ENCODE results near the gene CDH5. TPM values are rescaled to one million over a fixed set of nuclear protein-coding genes. Genes with fewer than 3 reads are reported as not detected.

The CDH5 gene
- total RNA-seq, 4 donors from 2014 or later, result 31.8 to 237 (median 95.8) TPM

GRCh38 chr16:66391726-66392670, 25.5 kb downstream of the CDH5 start:
- DNase-seq (ENCODE audit: low spot score) (no peak), ATAC-seq (ENCODE audit: low FRiP score) (no peak)
- TF ChIP-seq, protein P1, sequence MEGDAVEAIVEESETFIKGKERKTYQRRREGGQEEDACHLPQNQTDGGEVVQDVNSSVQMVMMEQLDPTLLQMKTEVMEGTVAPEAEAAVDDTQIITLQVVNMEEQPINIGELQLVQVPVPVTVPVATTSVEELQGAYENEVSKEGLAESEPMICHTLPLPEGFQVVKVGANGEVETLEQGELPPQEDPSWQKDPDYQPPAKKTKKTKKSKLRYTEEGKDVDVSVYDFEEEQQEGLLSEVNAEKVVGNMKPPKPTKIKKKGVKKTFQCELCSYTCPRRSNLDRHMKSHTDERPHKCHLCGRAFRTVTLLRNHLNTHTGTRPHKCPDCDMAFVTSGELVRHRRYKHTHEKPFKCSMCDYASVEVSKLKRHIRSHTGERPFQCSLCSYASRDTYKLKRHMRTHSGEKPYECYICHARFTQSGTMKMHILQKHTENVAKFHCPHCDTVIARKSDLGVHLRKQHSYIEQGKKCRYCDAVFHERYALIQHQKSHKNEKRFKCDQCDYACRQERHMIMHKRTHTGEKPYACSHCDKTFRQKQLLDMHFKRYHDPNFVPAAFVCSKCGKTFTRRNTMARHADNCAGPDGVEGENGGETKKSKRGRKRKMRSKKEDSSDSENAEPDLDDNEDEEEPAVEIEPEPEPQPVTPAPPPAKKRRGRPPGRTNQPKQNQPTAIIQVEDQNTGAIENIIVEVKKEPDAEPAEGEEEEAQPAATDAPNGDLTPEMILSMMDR (IDR thresholded peaks at IDR 0.05), result no peak

- no peak for ATAC-seq (ENCODE audit: low FRiP score)
- no peak for DNase-seq (ENCODE audit: low spot score)
- TF ChIP-seq, protein P1 (IDR thresholded peaks at IDR 0.05), result no peak
These were observed 29.5 kb downstream of the CDH5 start for GRCh38 chr16:66395806-66396555.

DNA sequence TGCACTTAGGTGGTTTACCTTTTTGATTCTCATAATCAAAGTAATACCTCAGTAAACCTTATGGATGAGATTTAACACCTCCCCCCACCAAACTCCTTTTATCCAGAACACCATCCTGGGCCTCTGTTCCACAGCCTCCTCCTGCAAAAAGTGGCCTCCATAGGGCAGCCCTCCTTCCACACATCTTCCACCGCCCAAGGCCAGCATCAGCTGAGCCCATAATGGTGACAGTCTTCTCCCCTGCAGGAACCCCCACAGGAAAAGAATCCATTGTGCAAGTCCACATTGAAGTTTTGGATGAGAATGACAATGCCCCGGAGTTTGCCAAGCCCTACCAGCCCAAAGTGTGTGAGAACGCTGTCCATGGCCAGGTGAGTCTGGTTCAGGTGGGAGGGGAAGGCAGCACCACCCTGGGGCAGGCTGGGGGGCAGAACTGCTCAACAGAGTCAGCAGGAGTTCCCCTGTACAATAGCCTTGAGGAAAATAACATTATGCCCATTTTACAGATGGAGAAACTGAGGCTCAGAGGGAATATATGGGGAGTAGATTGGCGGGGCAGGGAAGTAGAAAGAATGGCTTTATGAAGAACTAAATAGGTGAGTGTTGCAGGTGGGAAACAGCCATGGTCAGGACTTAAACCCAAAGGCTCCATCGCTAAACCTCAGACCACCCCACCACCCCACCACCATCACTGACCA, 31.4 kb downstream of the CDH5 start:
- TF ChIP-seq, protein P1 (IDR thresholded peaks at IDR 0.05), result no peak

DNA sequence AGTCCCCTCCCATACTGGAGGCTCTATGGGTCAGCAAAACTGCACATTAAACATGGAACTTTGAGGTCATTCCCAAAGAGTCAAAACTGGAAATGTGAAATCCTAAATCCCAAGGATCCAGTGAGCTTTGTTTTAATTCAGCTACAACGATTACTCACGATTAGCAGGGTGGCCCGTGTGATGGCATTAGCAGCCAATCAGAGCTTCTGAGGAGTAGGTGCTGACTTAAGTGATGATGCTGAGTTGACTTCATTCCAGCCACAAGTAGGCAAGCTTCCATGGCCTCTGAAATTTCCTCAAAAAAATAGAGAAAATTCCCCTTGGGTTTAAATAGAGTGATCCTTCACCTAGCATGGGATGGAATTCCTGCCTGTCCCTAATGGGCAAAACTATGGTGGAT, 32.5 kb downstream of the CDH5 start:
- ATAC-seq (ENCODE audit: low FRiP score) (no peak), DNase-seq (ENCODE audit: low spot score) (no peak)
- TF ChIP-seq, protein P1 (IDR thresholded peaks at IDR 0.05), result no peak

More for the DNA sequence above, 31.4 kb downstream of the CDH5 start:
- DNase-seq (ENCODE audit: low spot score), result no peak
- no peak for ATAC-seq (ENCODE audit: low FRiP score)

DNA sequence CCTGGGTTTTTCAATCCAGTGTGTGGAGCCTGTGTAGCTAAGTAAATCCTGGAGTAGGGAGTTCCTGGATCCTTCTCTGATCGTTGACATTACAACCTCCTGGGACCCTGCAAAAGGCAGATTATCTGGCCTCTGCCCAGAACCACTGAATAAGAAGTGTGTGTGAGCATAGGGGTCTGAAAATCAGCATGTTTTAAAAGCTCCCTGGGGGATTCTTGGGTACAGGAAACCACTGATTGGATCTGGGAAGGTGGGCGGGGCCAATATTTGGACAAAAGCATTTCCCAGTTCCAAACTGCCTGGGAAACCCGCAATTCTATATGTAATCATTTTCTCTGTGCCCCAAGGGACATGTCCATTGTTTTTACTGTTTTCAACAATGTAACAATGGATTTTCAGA, 33.4 kb downstream of the CDH5 start:
- ATAC-seq (ENCODE audit: low FRiP score) (no peak), DNase-seq (ENCODE audit: low spot score) (no peak)
- TF ChIP-seq, protein P1 (IDR thresholded peaks at IDR 0.05), result no peak

- TF ChIP-seq, protein P1 (IDR thresholded peaks at IDR 0.05), result no peak
- DNase-seq (ENCODE audit: low spot score) (no peak), ATAC-seq (ENCODE audit: low FRiP score) (no peak)
These were observed 34.3 kb downstream of the CDH5 start for GRCh38 chr16:66400503-66401380.

Measured in omental fat pad (tissue), 4 donors.